HG02678 (cell line): ENCODE data around the gene MDP1.
"Not testable (repeated sequence)": the region's sequence is repeated elsewhere in the genome, so short reads cannot be mapped to it uniquely, and the experiment has no call there.

Experiments
- ATAC-seq: cut with Tn5 transposase; IDR thresholded peaks from one replicate; pipeline ENCODE4 v1.9.1; 2021; ENCODE audit warnings: mild to moderate bottlenecking, moderate library complexity; ENCODE audit not compliant: unreplicated experiment

Gene MDP1

GRCh38 chr14:24202538-24202937, 13.3 kb downstream of the MDP1 start:
- not testable (repeated sequence) for ATAC-seq

GRCh38 chr14:24198814-24199524, 16.9 kb downstream of the MDP1 start:
- ATAC-seq: no peak

- ATAC-seq: no peak
Measured at GRCh38 chr14:24197056-24197450, 18.8 kb downstream of the MDP1 start.

GRCh38 chr14:24196071-24197055, 19.5 kb downstream of the MDP1 start:
- peak; percentile 27 for ATAC-seq

- peak; percentile 81 for ATAC-seq
Measured at GRCh38 chr14:24195186-24196070, 20.4 kb downstream of the MDP1 start, which contains the start of gene TM9SF1. TSS of gene TM9SF1 (minus strand) at chr14:24195441. CDS start at chr14:24195019, 422 bp downstream.

- no peak for ATAC-seq
Measured at GRCh38 chr14:24194873-24195185, 21.0 kb downstream of the MDP1 start.

- ATAC-seq: no peak
Measured at GRCh38 chr14:24194186-24194872, 21.5 kb downstream of the MDP1 start.

GRCh38 chr14:24192933-24193332, 22.9 kb downstream of the MDP1 start:
- ATAC-seq: no peak

- no peak for ATAC-seq
Measured at GRCh38 chr14:24190416-24190815, 25.4 kb downstream of the MDP1 start.

GRCh38 chr14:24189460-24189859, 26.4 kb downstream of the MDP1 start:
- ATAC-seq: no peak

GRCh38 chr14:24189059-24189375, 26.8 kb downstream of the MDP1 start:
- no peak for ATAC-seq

- ATAC-seq: peak; percentile 90
Measured at GRCh38 chr14:24188251-24189058, 27.4 kb downstream of the MDP1 start, which contains the start of gene IPO4. TSS of gene IPO4 (minus strand) at chr14:24188816. CDS start at chr14:24188787, 29 bp downstream.

GRCh38 chr14:24187539-24187915, 28.3 kb downstream of the MDP1 start:
- no peak for ATAC-seq

- no peak for ATAC-seq
Measured at GRCh38 chr14:24186831-24187538, 28.9 kb downstream of the MDP1 start.

GRCh38 chr14:24185741-24186140, 30.1 kb downstream of the MDP1 start:
- ATAC-seq: no peak

- no peak for ATAC-seq
Measured at GRCh38 chr14:24185026-24185425, 30.8 kb downstream of the MDP1 start.

GRCh38 chr14:24184104-24184970, 31.5 kb downstream of the MDP1 start:
- no peak for ATAC-seq

GRCh38 chr14:24183014-24183481, 32.8 kb downstream of the MDP1 start:
- ATAC-seq: no peak
